GM12801 (cell line): ENCODE measurements around the gene MTOR.

Source experiments
- CTCF ChIP-seq: IDR thresholded peaks from one replicate; pipeline ENCODE4 v1.5.1; 2011; ENCODE audit warnings: control low read depth; ENCODE audit not compliant: insufficient read length; ENCODE audit errors: extremely low read depth

MTOR gene

GRCh38 chr1:11071463-11072215 lies 190.7 kb downstream of the MTOR start:
- no peak for TF ChIP-seq CTCF

DNA sequence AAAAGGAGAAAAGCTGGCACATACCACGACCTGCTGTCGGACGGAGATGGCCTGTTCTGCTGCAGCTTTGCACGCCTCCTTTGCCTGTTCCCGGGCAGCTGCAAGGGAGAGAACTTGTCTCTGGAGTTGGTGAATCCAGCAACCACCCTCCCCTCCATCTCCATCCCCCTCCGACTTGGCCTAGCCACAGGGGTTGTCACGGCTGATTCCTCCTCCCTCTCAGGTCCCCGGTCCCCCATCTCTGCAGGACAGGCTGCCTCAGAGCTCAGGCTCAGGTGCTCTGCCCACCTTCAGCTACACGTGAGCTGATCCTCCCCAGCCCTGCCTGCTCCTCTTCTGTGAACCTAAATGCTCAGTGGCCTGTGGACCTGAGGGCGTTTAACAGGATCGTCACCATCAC lies 191.5 kb downstream of the MTOR start:
- no peak for TF ChIP-seq CTCF

GRCh38 chr1:11068600-11069473 lies 193.5 kb downstream of the MTOR start:
- no peak for TF ChIP-seq CTCF

DNA sequence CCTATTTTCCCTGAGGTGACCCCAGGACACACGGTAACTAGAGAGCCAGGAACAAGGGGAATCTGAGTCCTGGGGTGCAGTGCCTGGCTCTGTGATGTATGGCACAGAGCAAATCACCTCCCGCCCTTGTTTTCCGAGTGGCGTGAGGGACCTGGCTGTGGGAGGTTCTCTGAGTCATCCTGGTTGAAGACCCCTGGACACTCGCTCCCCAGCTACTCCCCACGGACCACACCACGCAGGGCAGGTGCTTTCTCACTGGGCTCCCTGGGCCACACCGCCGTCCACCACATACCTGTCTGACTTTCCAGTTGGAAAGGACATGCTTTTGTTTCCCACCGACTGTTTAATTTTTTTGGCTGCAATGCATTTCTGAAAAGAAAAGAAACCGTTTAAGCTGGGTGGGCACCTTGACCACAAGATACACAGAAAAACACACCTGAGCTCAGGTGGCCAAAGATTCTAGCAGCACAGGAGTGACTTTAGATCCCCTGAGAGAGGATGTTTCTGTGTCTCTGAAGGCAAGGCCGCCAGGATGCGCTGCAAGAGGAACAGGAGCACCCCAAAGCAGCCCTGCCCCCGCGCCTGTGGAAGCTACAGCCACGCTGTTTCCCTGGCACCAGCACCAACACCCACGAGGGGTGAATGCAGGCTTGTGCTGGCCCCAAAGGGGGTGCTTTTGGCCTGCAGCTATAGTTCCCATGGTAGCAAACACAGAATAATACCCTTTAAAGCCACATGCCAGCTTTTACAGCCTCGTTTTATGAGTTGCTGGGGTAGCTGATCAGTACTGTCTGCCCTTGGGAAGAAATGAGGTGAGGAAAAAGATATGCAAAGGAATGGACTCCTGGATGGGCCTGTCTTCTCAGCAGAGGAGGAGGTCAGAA lies 194.4 kb downstream of the MTOR start:
- no peak for TF ChIP-seq CTCF

DNA sequence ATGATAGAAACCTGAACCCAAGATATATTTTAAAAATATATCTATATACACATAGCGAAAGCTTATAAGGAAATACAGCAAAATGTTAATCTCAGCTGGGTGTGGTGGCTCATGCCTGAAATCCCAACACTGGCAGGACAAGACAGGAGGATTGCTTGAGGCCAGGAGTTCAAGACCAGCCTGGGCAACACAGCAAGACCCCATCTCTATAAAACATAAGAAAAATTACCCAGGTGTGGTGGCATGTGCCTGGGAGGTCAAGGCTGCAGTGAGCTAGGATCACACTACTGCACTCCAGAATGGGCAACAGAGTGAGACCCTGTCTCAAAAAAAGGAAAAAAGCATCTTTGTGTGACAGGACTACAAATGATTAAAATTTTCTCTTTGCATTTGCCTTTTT lies 196.6 kb downstream of the MTOR start:
- no peak for TF ChIP-seq CTCF

GRCh38 chr1:11064942-11065341 lies 197.4 kb downstream of the MTOR start:
- no peak for TF ChIP-seq CTCF

DNA sequence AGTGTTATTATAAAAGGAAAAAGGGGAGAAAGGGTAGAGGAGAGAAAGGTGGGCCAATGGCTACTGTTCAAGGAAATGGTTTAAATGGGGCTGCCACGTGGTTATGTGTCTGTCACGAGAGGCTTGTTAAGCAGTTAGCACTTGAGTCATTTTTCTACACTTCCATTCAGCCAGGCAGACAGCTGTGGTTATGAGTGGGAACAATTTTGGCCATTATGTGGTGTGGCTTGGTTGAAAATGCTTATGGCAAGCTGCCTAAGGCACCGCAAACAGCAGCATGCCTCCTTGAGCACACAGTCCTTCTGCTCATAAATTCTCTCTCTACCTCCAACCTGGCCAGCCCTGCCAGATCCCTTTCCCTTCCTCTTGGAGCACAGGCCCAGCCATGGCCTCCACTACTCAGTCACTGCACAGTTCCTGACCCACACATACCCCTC lies 199.4 kb downstream of the MTOR start:
- no peak for TF ChIP-seq CTCF
